ENCODE results near the gene SLCO2A1.

Gene SLCO2A1

GRCh38 chr3:133965013-133965570, 64.6 kb downstream of the SLCO2A1 start:
- no peak overlapping the region for H3K4me3 ChIP-seq (IDR thresholded peaks at IDR 0.05; ENCODE audit: insufficient read depth, low read depth, low read length)
- no peaks in the 10 kb centered on the region for H3K27me3 ChIP-seq (ENCODE audit: insufficient read depth, low read depth)
- H3K79me2 ChIP-seq (ENCODE audit: insufficient read depth, low read depth) = no peaks in the 10 kb centered on the region
- no peaks in the 10 kb centered on the region for H3K36me3 ChIP-seq (ENCODE audit: insufficient read depth)
- no peak overlapping the region for H2AFZ ChIP-seq (ENCODE audit: low read depth)
- no peak for TF ChIP-seq CTCF (conservative IDR thresholded peaks at IDR 0.05; ENCODE audit: low read depth, low read length)
- H3K9ac ChIP-seq = no peak overlapping the region
- no peak overlapping the region for H3K27ac ChIP-seq
- H3K4me2 ChIP-seq = no peak overlapping the region
- no peaks in the 10 kb centered on the region for H4K20me1 ChIP-seq (ENCODE audit: insufficient read depth)
- H3K4me1 ChIP-seq (ENCODE audit: low read depth, poor library complexity, severe bottlenecking) = no peaks in the 10 kb centered on the region

GRCh38 chr3:133964547-133964946, 65.2 kb downstream of the SLCO2A1 start:
- Histone ChIP-seq H3K9ac (no peak overlapping the region), H3K4me2 (no peak overlapping the region), H3K27me3 (ENCODE audit: insufficient read depth, low read depth) (no peaks in the 10 kb centered on the region), H3K4me1 (ENCODE audit: low read depth, poor library complexity, severe bottlenecking) (no peaks in the 10 kb centered on the region), H3K27ac (no peak overlapping the region), H3K4me3 (IDR thresholded peaks at IDR 0.05; ENCODE audit: insufficient read depth, low read depth, low read length) (no peak overlapping the region), H3K36me3 (ENCODE audit: insufficient read depth) (no peaks in the 10 kb centered on the region), H2AFZ (ENCODE audit: low read depth) (no peak overlapping the region), H3K79me2 (ENCODE audit: insufficient read depth, low read depth) (no peaks in the 10 kb centered on the region), H4K20me1 (ENCODE audit: insufficient read depth) (no peaks in the 10 kb centered on the region)
- no peak for TF ChIP-seq CTCF (conservative IDR thresholded peaks at IDR 0.05; ENCODE audit: low read depth, low read length)

- no peaks in the 10 kb centered on the region for H3K79me2 ChIP-seq (ENCODE audit: insufficient read depth, low read depth)
- no peaks in the 10 kb centered on the region for H3K27me3 ChIP-seq (ENCODE audit: insufficient read depth, low read depth)
- H2AFZ ChIP-seq (ENCODE audit: low read depth) = no peak overlapping the region
- H3K36me3 ChIP-seq (ENCODE audit: insufficient read depth) = no peaks in the 10 kb centered on the region
- no peaks in the 10 kb centered on the region for H3K4me1 ChIP-seq (ENCODE audit: low read depth, poor library complexity, severe bottlenecking)
- H3K4me2 ChIP-seq = no peak overlapping the region
- TF ChIP-seq CTCF (conservative IDR thresholded peaks at IDR 0.05; ENCODE audit: low read depth, low read length) = no peak
- H3K27ac ChIP-seq = no peak overlapping the region
- no peak overlapping the region for H3K9ac ChIP-seq
- H3K4me3 ChIP-seq (IDR thresholded peaks at IDR 0.05; ENCODE audit: insufficient read depth, low read depth, low read length) = no peak overlapping the region
- no peaks in the 10 kb centered on the region for H4K20me1 ChIP-seq (ENCODE audit: insufficient read depth)
Measured at GRCh38 chr3:133963657-133964396, 65.9 kb downstream of the SLCO2A1 start.

- no peak for TF ChIP-seq CTCF (conservative IDR thresholded peaks at IDR 0.05; ENCODE audit: low read depth, low read length)
- Histone ChIP-seq H3K36me3 (ENCODE audit: insufficient read depth) (no peaks in the 10 kb centered on the region), H3K4me2 (no peak overlapping the region), H3K27me3 (ENCODE audit: insufficient read depth, low read depth) (no peaks in the 10 kb centered on the region), H2AFZ (ENCODE audit: low read depth) (no peak overlapping the region), H3K79me2 (ENCODE audit: insufficient read depth, low read depth) (no peaks in the 10 kb centered on the region), H3K9ac (no peak overlapping the region), H4K20me1 (ENCODE audit: insufficient read depth) (no peaks in the 10 kb centered on the region), H3K27ac (no peak overlapping the region), H3K4me1 (ENCODE audit: low read depth, poor library complexity, severe bottlenecking) (no peaks in the 10 kb centered on the region), H3K4me3 (IDR thresholded peaks at IDR 0.05; ENCODE audit: insufficient read depth, low read depth, low read length) (no peak overlapping the region)
Measured at GRCh38 chr3:133962849-133963248, 66.9 kb downstream of the SLCO2A1 start.

All from KMS-11 (cell line).